ENCODE data around the gene PSG6. TPM values are rescaled to one million over a fixed set of nuclear protein-coding genes. Genes with fewer than 3 reads are reported as not detected.

The PSG6 gene
- under 0.01 TPM in 1 of 2 replicates, not detected in the other for total RNA-seq

DNA sequence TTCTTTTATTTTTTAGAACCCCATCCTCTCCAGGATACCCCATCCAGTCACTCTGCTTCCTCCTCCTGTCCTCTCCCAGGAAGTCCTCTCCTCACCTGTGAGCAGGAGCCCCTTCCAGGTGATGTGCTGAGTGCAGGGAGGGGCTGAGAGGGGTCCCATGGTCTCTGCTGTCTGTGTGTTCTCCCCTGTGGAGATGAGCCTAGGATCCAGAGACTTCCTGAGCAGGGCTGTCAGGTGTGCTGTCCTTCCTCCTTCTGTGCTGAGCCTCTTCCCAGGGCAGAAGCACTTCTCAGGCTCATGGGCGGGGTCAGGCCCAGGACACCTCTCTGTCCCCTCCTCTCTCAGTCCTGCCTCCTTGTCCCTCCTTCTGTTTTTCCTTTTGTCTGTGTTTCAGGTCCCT, at the start of gene PSG6:
Gene PSG6, minus strand, starts transcription at position 261 of the 400 bp plus-strand sequence. Its CDS starts 102 bp downstream, at position 159.

DNA sequence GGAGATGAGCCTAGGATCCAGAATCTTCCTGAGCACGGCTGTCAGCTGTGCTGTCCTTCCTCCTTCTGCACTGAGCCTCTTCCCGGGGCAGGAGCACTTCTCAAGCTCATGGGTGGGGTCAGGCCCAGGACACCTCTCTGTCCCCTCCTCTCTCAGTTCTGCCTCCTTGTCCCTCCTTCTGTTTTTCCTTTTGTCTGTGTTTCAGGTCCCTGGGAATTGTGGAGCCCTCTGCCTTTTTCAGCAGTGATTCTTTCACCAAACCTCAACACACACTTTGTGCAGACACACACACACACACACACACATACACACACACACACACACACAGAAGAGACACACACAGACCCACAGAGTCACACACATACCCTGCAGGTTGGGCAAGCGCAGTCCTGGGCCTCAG, 19.4 kb upstream of the PSG6 start, which contains the start of gene PSG7:
Gene PSG7, minus strand, starts transcription at position 101 of the 400 bp plus-strand sequence. CDS start 131 bp downstream, outside the sequence.

DNA sequence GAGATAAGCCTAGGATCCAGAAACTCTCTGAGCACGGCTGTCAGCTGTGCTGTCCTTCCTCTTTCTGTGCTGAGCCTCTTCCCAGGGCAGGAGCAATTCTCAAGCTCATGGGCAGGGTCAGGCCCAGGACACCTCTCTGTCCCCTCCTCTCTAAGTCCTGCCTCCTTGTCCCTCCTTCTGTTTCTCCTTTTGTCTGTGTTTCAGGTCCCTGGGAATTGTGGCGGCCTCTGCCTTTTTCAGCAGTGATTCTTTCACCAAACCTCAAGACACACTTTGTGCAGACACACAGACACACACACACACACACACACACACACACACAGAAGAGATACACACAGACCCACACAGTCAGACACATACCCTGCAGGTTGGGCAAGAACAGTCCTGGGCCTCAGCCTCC, 38.1 kb downstream of the PSG6 start, which contains the start of gene PSG1:
Gene PSG1, minus strand, starts transcription at position 101 of the 400 bp plus-strand sequence. CDS start 132 bp downstream, outside the sequence.

Other genes with a start within 250 kb of the PSG6 start
- gene PSG3, start 177.4 kb downstream of the PSG6 start, total RNA-seq, result not detected in 2 replicates
- not detected in 2 replicates for gene PSG8, start 152.2 kb downstream of the PSG6 start, total RNA-seq
- 0.33 and 0.48 TPM in 2 replicates for gene PSG1, start 38.2 kb downstream of the PSG6 start, total RNA-seq
- gene PSG7, start 19.3 kb upstream of the PSG6 start, total RNA-seq, result not detected in 2 replicates
- not detected in 2 replicates for gene PSG11, start 108.6 kb upstream of the PSG6 start, total RNA-seq
- not detected in 2 replicates for gene PSG2, start 164.8 kb upstream of the PSG6 start, total RNA-seq